Activated T-cell treated with anti-CD3 and anti-CD28 coated beads for 1 hour (primary cell): ENCODE measurements around the gene NSG1.

Experiments used
- DNase-seq: peaks from one replicate; pipeline ENCODE4 v3.0.0-alpha.2; 2020; ENCODE audit warnings: low read depth

Gene NSG1

GRCh38 chr4:4374388-4375098, 12.4 kb upstream of the NSG1 start:
- no peak for DNase-seq

- no peak for DNase-seq
Observed at GRCh38 chr4:4376074-4376473, 10.8 kb upstream of the NSG1 start.

GRCh38 chr4:4377191-4377590, 9.7 kb upstream of the NSG1 start:
- DNase-seq, result no peak

GRCh38 chr4:4377732-4378460, 9.0 kb upstream of the NSG1 start:
- no peak for DNase-seq

- no peak for DNase-seq
Observed at GRCh38 chr4:4379540-4380087, 7.3 kb upstream of the NSG1 start.

GRCh38 chr4:4383085-4383484, 3.8 kb upstream of the NSG1 start:
- no peak for DNase-seq

GRCh38 chr4:4384837-4385236, 2.1 kb upstream of the NSG1 start:
- no peak for DNase-seq

GRCh38 chr4:4385729-4386295, 1.1 kb upstream of the NSG1 start:
- DNase-seq, result no peak

GRCh38 chr4:4386296-4386735, 586 bp upstream of the NSG1 start:
- no peak for DNase-seq

GRCh38 chr4:4387531-4388310, 819 bp downstream of the NSG1 start:
- DNase-seq, result no peak

GRCh38 chr4:4388311-4388790, 1.4 kb downstream of the NSG1 start:
- no peak for DNase-seq

GRCh38 chr4:4388836-4389575, 2.1 kb downstream of the NSG1 start:
- no peak for DNase-seq

GRCh38 chr4:4390046-4390445, 3.1 kb downstream of the NSG1 start:
- no peak for DNase-seq

- no peak for DNase-seq
Observed at GRCh38 chr4:4390515-4391240, 3.8 kb downstream of the NSG1 start.

GRCh38 chr4:4391866-4392265, 5.0 kb downstream of the NSG1 start:
- DNase-seq, result no peak

- no peak for DNase-seq
Observed at GRCh38 chr4:4392501-4393183, 5.7 kb downstream of the NSG1 start.

- no peak for DNase-seq
Observed at GRCh38 chr4:4394644-4395043, 7.7 kb downstream of the NSG1 start.

GRCh38 chr4:4395371-4395770, 8.5 kb downstream of the NSG1 start:
- no peak for DNase-seq

- DNase-seq, result no peak
Observed at GRCh38 chr4:4395849-4396627, 9.1 kb downstream of the NSG1 start.
